OCI-LY3 (cell line): ENCODE data around the gene INSRR.

Experiments
- EZH2phosphoT487 ChIP-seq: fragments of 200-600 bp; shearing (Covaris generic); IDR thresholded peaks from 2 replicates; pipeline ENCODE4 v1.6.1; 2018; ENCODE audit warnings: antibody characterized with exemption, mixed run types, low read depth
- TF ChIP-seq, protein P1 (sequence below): fragments of 200-600, 300-600 bp; sonication (generic); IDR thresholded peaks from 2 replicates; pipeline ENCODE4 v1.5.1; 2014; ENCODE audit warnings: antibody characterized with exemption, low read length, low read depth

- TF ChIP-seq, protein P1, sequence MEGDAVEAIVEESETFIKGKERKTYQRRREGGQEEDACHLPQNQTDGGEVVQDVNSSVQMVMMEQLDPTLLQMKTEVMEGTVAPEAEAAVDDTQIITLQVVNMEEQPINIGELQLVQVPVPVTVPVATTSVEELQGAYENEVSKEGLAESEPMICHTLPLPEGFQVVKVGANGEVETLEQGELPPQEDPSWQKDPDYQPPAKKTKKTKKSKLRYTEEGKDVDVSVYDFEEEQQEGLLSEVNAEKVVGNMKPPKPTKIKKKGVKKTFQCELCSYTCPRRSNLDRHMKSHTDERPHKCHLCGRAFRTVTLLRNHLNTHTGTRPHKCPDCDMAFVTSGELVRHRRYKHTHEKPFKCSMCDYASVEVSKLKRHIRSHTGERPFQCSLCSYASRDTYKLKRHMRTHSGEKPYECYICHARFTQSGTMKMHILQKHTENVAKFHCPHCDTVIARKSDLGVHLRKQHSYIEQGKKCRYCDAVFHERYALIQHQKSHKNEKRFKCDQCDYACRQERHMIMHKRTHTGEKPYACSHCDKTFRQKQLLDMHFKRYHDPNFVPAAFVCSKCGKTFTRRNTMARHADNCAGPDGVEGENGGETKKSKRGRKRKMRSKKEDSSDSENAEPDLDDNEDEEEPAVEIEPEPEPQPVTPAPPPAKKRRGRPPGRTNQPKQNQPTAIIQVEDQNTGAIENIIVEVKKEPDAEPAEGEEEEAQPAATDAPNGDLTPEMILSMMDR = no peak
- no peak for TF ChIP-seq EZH2phosphoT487
Observed at GRCh38 chr1:156885880-156886355, 27.0 kb upstream of the INSRR start.
